Stimulated activated CD8-positive, alpha-beta memory T cell treated with anti-CD3 and anti-CD28 coated beads, Interleukin-4, amount 100 ng/mL, for 1 hour (primary cell): Measurements from ENCODE around the gene COX7B2.

ENCODE experiments used
- DNase-seq, 2 donors: peaks; one replicate each; pipeline ENCODE4 v3.0.0-alpha.2; 2020; ENCODE audit warnings: low read depth in 2 of 2, low spot score in 1 of 2

COX7B2 gene

GRCh38 chr4:46730075-46730474 lies 179.0 kb downstream of the COX7B2 start:
- no peak for DNase-seq

- no peak for DNase-seq
These were observed 189.0 kb downstream of the COX7B2 start for GRCh38 chr4:46720055-46720454.

- no peak for DNase-seq
These were observed 191.1 kb downstream of the COX7B2 start for GRCh38 chr4:46717950-46718349.

- DNase-seq: no peak
These were observed 193.6 kb downstream of the COX7B2 start for GRCh38 chr4:46715468-46715867.

- no peak for DNase-seq
These were observed 210.2 kb downstream of the COX7B2 start for GRCh38 chr4:46698891-46699290.
